ENCODE results near the gene MRPL20. TPM values are rescaled to one million over a fixed set of nuclear protein-coding genes. Genes with fewer than 3 reads are reported as not detected.

The MRPL20 gene
- total RNA-seq, 2 donors from 2014 or later: 143 to 174 TPM

- no peak for TF ChIP-seq CTCF (IDR thresholded peaks at IDR 0.05)
- TF ChIP-seq POLR2AphosphoS5 (IDR thresholded peaks at IDR 0.05): no peak
- no peak for TF ChIP-seq POLR2A (IDR thresholded peaks at IDR 0.05)
- WGBS: 0% methylated on average over 17 of the region's 54 CpGs
- peaks cover 2 to 6% of the 10 kb centered on the region in 2 donors for H3K36me3 ChIP-seq
Observed at GRCh38 chr1:1398677-1399186, 8.4 kb downstream of the MRPL20 start.

GRCh38 chr1:1397839-1398523, 9.1 kb downstream of the MRPL20 start:
- Histone ChIP-seq H3K27me3 (replicated peaks; ENCODE audit: insufficient read depth) (no peaks in the 10 kb centered on the region), H3K4me3 (peak overlapping the region; percentile 92 to 96), H3K4me1 (replicated peaks) (peaks cover 15% of the 10 kb centered on the region), H3K27ac (no peak overlapping the region), H3K36me3 (peaks cover 8 to 10% of the 10 kb centered on the region in 2 donors), H3K9me3 (no peaks in the 10 kb centered on the region)
- TF ChIP-seq POLR2A (IDR thresholded peaks at IDR 0.05) (no peak), CTCF (IDR thresholded peaks at IDR 0.05) (no peak), POLR2AphosphoS5 (IDR thresholded peaks at IDR 0.05) (no peak)
- WGBS: 52% methylated on average over 19 of the region's 19 CpGs
- intact Hi-C loops (cut with DNase I): no loop called here
- no peak for DNase-seq (ENCODE audit: low spot score)

More at GRCh38 chr1:1398677-1399186, 8.4 kb downstream of the MRPL20 start:
- intact Hi-C loops (cut with DNase I): loop anchor here (1.0 kb wide), 1 partner anchor 23 kb away; the partner anchor contains the start of gene AURKAIP1
- Histone ChIP-seq H3K4me1 (replicated peaks) (peaks cover 15% of the 10 kb centered on the region), H3K27me3 (replicated peaks; ENCODE audit: insufficient read depth) (no peaks in the 10 kb centered on the region), H3K27ac (peak overlapping the region; percentile 73 to 79), H3K4me3 (peak overlapping the region; percentile 92 to 96), H3K9me3 (no peaks in the 10 kb centered on the region)
- DNase-seq (ENCODE audit: low spot score): no peak

GRCh38 chr1:1395166-1395565, 11.9 kb downstream of the MRPL20 start:
- Histone ChIP-seq H3K27me3 (replicated peaks; ENCODE audit: insufficient read depth) (no peaks in the 10 kb centered on the region), H3K4me3 (no peak overlapping the region), H3K27ac (no peak overlapping the region), H3K9me3 (no peaks in the 10 kb centered on the region), H3K36me3 (peaks cover 13 to 31% of the 10 kb centered on the region in 2 donors), H3K4me1 (replicated peaks) (peaks cover 10% of the 10 kb centered on the region)
- no peak for TF ChIP-seq POLR2AphosphoS5 (IDR thresholded peaks at IDR 0.05)
- no peak for TF ChIP-seq CTCF (IDR thresholded peaks at IDR 0.05)
- TF ChIP-seq POLR2A (IDR thresholded peaks at IDR 0.05): no peak
- WGBS: 89% methylated on average over 11 of the region's 11 CpGs
- intact Hi-C loops (cut with DNase I): no loop called here
- no peak for DNase-seq (ENCODE audit: low spot score)

GRCh38 chr1:1394116-1394515, 13.0 kb downstream of the MRPL20 start:
- TF ChIP-seq POLR2A (IDR thresholded peaks at IDR 0.05) (no peak), CTCF (IDR thresholded peaks at IDR 0.05) (no peak), POLR2AphosphoS5 (IDR thresholded peaks at IDR 0.05) (no peak)
- H3K36me3 ChIP-seq: peaks cover 21 to 41% of the 10 kb centered on the region in 2 donors
- 94% methylated on average over 7 of the region's 7 CpGs for WGBS
- H3K4me1 ChIP-seq (replicated peaks): peaks cover 8% of the 10 kb centered on the region
- no peak for DNase-seq (ENCODE audit: low spot score)
- H3K4me3 ChIP-seq: no peak overlapping the region
- no peaks in the 10 kb centered on the region for H3K27me3 ChIP-seq (replicated peaks; ENCODE audit: insufficient read depth)
- no peaks in the 10 kb centered on the region for H3K9me3 ChIP-seq
- no peak overlapping the region for H3K27ac ChIP-seq
- intact Hi-C loops (cut with DNase I): no loop called here

GRCh38 chr1:1393428-1393827, 13.7 kb downstream of the MRPL20 start:
- Histone ChIP-seq H3K36me3 (peaks cover 21 to 44% of the 10 kb centered on the region in 2 donors), H3K9me3 (no peaks in the 10 kb centered on the region), H3K27ac (no peak overlapping the region), H3K4me3 (no peak overlapping the region), H3K4me1 (replicated peaks) (peaks cover 8% of the 10 kb centered on the region), H3K27me3 (replicated peaks; ENCODE audit: insufficient read depth) (no peaks in the 10 kb centered on the region)
- 92% methylated on average over 10 of the region's 11 CpGs for WGBS
- intact Hi-C loops (cut with DNase I): no loop called here
- TF ChIP-seq CTCF (IDR thresholded peaks at IDR 0.05): no peak
- TF ChIP-seq POLR2AphosphoS5 (IDR thresholded peaks at IDR 0.05): no peak
- TF ChIP-seq POLR2A (IDR thresholded peaks at IDR 0.05): no peak
- no peak for DNase-seq (ENCODE audit: low spot score)
